Endothelial cell of umbilical vein (primary cell): ENCODE results near the gene FNDC4. TPM values are rescaled to one million over a fixed set of nuclear protein-coding genes. Genes with fewer than 3 reads are reported as not detected.
"Not testable (repeated sequence)": the region's sequence is repeated elsewhere in the genome, so short reads cannot be mapped to it uniquely, and the experiment has no call there.

Source experiments
- BruUV-seq: library from RNA; stranded (reverse); fragments of 400-500 nt; replicated peaks from 2 replicates; lab custom pipeline; 2021; lab: Mats Ljungman, UMichigan
- CTCF ChIA-PET: fragments of 300-600, 350-600 bp; sonication (Branson Sonifier 250); formaldehyde crosslinking; loops from one replicate; lab custom pipeline; 2021; ENCODE audit warnings: antibody characterized with exemption, inconsistent platforms; lab: Charles Lee
- POLR2A ChIA-PET: fragments of 300-600, 350-600 bp; sonication (Branson Sonifier 250); formaldehyde crosslinking; loops from one replicate; lab custom pipeline; 2021; ENCODE audit warnings: antibody characterized with exemption, inconsistent platforms; lab: Charles Lee
- DNase-seq: peaks from one replicate; pipeline ENCODE4 v3.0.0-alpha.2; 2011; ENCODE audit warnings: low read depth, low spot score
- FAIRE-seq: peaks from 2 replicates; lab custom pipeline; 2011; peaks lifted over from hg19 to GRCh38; lab: Jason Lieb, UNC
- H2AFZ ChIP-seq: 2 replicates; pipeline ENCODE4 v1.6.0; 2012; ENCODE audit warnings: low read depth, low read length, control low read depth, inconsistent platforms
- H3K27ac ChIP-seq: 2 replicates; pipeline ENCODE4 v1.5.1; 2011; ENCODE audit warnings: low read depth, mild to moderate bottlenecking, control low read depth, low read length, moderate library complexity; ENCODE audit not compliant: insufficient read depth
- H3K27me3 ChIP-seq, 2 experiments: 2 replicates each; pipeline versions ENCODE4 v1.6.0 to v1.6.1; 2011; ENCODE audit warnings: low read length in 2 of 2, mixed read lengths in 1 of 2; ENCODE audit not compliant: control insufficient read depth in 2 of 2, insufficient read depth in 2 of 2
- H3K36me3 ChIP-seq, 2 experiments: 2 replicates in 1 of 2; 3 replicates in 1 of 2; pipeline ENCODE4 v1.5.1; 2011; ENCODE audit warnings: low read length in 2 of 2, mild to moderate bottlenecking in 1 of 2, moderate library complexity in 1 of 2; ENCODE audit not compliant: control insufficient read depth in 2 of 2, insufficient read depth in 2 of 2; ENCODE audit errors: extremely low read depth in 1 of 2
- H3K4me1 ChIP-seq: 3 replicates; pipeline ENCODE4 v1.5.1; 2011; ENCODE audit warnings: mild to moderate bottlenecking, low read length; ENCODE audit not compliant: control insufficient read depth, insufficient read depth; ENCODE audit errors: extremely low read depth
- H3K4me2 ChIP-seq: 2 replicates; pipeline ENCODE4 v1.6.1; 2011; ENCODE audit warnings: low read length, control low read depth, mixed read lengths; ENCODE audit not compliant: insufficient read depth
- H3K4me3 ChIP-seq, 3 experiments: fragments of 200-600 bp in 1 of 3; sonication (generic), shearing (Covaris generic) in 1 of 3; replicated peaks in 1 of 3; 2 replicates each; pipeline ENCODE4 v1.5.1; 2011 to 2016; ENCODE audit warnings: control low read depth in 3 of 3, low read length in 3 of 3, mild to moderate bottlenecking in 2 of 3, inconsistent platforms in 1 of 3, low read depth in 1 of 3, moderate library complexity in 1 of 3; ENCODE audit not compliant: insufficient read depth in 1 of 3
- H3K79me2 ChIP-seq: 2 replicates; pipeline ENCODE4 v1.6.0; 2012; ENCODE audit warnings: low read length, inconsistent platforms; ENCODE audit not compliant: control insufficient read depth, insufficient read depth
- H3K9ac ChIP-seq: replicated peaks from 2 replicates; pipeline ENCODE3; 2011; ENCODE audit warnings: low read length, control low read depth; ENCODE audit not compliant: insufficient read depth; ENCODE audit errors: extremely low read depth
- H3K9me1 ChIP-seq: replicated peaks from 3 replicates; pipeline ENCODE4 v1.6.0; 2011; ENCODE audit warnings: mild to moderate bottlenecking, low read length; ENCODE audit not compliant: control insufficient read depth, insufficient read depth; ENCODE audit errors: extremely low read depth
- H3K9me3 ChIP-seq: replicated peaks from 2 replicates; pipeline ENCODE4 v1.5.1; 2012; ENCODE audit warnings: low read length, inconsistent platforms; ENCODE audit not compliant: control insufficient read depth, insufficient read depth
- H4K20me1 ChIP-seq: replicated peaks from 2 replicates; pipeline ENCODE3; 2011; ENCODE audit warnings: mild to moderate bottlenecking, low read length; ENCODE audit not compliant: control insufficient read depth, insufficient read depth; ENCODE audit errors: extremely low read depth
- EZH2 ChIP-seq: IDR thresholded peaks from 2 replicates; pipeline ENCODE4 v1.6.1; 2012; ENCODE audit warnings: borderline replicate concordance, low read depth, mild to moderate bottlenecking, moderate library complexity, low read length, inconsistent platforms; ENCODE audit not compliant: severe bottlenecking
- GATA2 ChIP-seq: IDR thresholded peaks from 2 replicates; pipeline ENCODE4 v1.7.0; 2011; ENCODE audit warnings: low read depth, mild to moderate bottlenecking, moderate library complexity, mixed read lengths, low read length; ENCODE audit not compliant: insufficient read length, insufficient read depth
- JUN ChIP-seq: IDR thresholded peaks from 2 replicates; pipeline ENCODE4 v1.6.1; 2011; ENCODE audit warnings: borderline replicate concordance, low read depth; ENCODE audit not compliant: insufficient read length, insufficient read depth
- MYC ChIP-seq: IDR thresholded peaks from one replicate; pipeline ENCODE4 v1.6.1; 2011; ENCODE audit warnings: mild to moderate bottlenecking, low read depth, low read length
- POLR2AphosphoS5 ChIP-seq: IDR thresholded peaks from 2 replicates; pipeline ENCODE4 v1.6.1; 2012; ENCODE audit warnings: low read depth, mild to moderate bottlenecking, control low read depth, low read length, moderate library complexity; ENCODE audit not compliant: insufficient read depth
- dilution Hi-C: fragments of 300-500 bp; cut with MboI; formaldehyde crosslinking; loops from one replicate; pipeline ENCODE4 v1.15.0; 2019; ENCODE audit warnings: low sequenced_read_pairs; ENCODE audit not compliant: extremely low pct_ligation_motif_present
- intact Hi-C: fragments of 100-400 bp; cut with micrococcal nuclease; formaldehyde crosslinking; loops from one replicate; pipeline ENCODE4 v1.10.0; 2022
- polyA plus RNA-seq, 4 experiments: library from polyadenylated mRNA; depleted of rRNA in 3 of 4; stranded (reverse) in 3 of 4; unstranded in 1 of 4; fragments of >200 nt; gene quantifications; 2 replicates each; pipeline versions ENCODE4 v1.2.1 to v1.2.3, GENCODE V29; 2011 to 2012; ENCODE audit warnings: missing spikeins in 1 of 4
- total RNA-seq: library from RNA; stranded (reverse); gene quantifications from 2 replicates; pipeline ENCODE4 v1.2.3, GENCODE V29; 2021

Gene FNDC4
- total and polyA plus RNA-seq, 2 donors (not counting 3 experiments of a cell fraction or from before 2014, with no cell fraction given), result 15.5 to 19.0 TPM

DNA sequence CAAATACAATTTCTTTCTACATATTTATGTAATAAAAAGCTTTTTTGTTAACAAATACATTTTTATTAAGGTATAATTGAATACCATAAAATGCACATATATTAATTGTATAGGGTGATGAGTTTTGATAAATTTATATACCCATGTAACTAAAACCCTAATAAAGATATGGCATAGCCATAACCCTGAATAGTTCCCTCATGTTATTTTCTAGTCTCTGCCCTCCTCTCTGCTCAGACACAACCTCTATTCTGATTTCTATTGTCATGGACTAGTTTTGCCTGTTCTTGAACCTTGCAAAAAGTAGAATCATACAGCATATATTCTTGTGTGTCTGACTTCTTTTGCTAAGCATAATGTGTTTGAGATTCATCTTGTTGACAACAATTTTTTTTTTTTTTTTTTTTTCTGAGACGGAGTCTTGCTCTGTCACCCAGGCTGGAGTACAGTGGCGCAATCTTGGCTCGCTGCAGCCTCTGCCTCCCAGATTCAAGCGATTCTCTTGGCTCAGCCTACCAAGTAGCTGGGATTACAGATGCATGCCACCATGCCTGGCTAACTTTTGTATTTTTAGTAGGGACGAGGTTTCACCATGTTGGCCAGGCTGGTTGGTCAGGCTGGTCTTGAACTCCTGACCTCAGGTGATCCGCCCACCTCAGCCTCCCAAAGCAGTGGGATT is 49.3 kb upstream of the FNDC4 start:
- intact Hi-C loops, result no loop called here
- dilution Hi-C loops, result no loop called here
- H2AFZ ChIP-seq, result no peak overlapping the region
- BruUV-seq, result no TSS peak
- H3K9ac ChIP-seq, result no peak overlapping the region
- H3K4me2 ChIP-seq, result no peak overlapping the region
- FAIRE-seq (no peak), DNase-seq (no peak)
- H3K4me3 ChIP-seq, result no peak overlapping the region
- no peaks in the 10 kb centered on the region for H3K4me1 ChIP-seq
- H3K79me2 ChIP-seq, result no peaks in the 10 kb centered on the region
- H3K27me3 ChIP-seq, result no peaks in the 10 kb centered on the region
- no peak overlapping the region for H3K27ac ChIP-seq
- TF ChIP-seq GATA2 (no peak), POLR2AphosphoS5 (no peak), JUN (no peak), EZH2 (no peak), MYC (no peak)
- POLR2A ChIA-PET, result no interaction called here
- CTCF ChIA-PET, result interaction anchor here (0.7 to 0.8 kb wide), 3 partner anchors 10 to 82 kb away, joined by 3 to 4 read pairs (median 3); no protein-coding TSS in a partner anchor
- H3K9me3 ChIP-seq, result no peaks in the 10 kb centered on the region
- H3K9me1 ChIP-seq, result no peaks in the 10 kb centered on the region
- no peaks in the 10 kb centered on the region for H4K20me1 ChIP-seq
- H3K36me3 ChIP-seq, result no peaks in the 10 kb centered on the region

DNA sequence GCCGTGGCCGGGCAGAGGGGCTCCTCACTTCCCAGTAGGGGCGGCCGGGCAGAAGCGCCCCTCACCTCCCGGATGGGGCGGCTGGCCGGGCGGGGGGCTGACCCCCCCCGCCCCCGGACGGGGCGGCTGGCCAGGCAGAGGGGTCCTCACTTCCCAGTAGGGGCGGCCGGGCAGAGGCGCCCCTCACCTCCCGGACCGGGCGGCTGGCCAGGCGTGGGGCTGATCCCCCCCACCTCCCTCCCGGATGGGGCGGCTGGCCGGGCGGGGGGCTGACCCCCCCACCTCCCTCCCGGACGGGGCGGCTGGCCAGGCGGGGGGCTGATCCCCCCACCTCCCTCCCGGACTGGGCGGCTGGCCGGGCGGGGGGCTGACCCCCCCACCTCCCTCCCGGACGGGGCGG is 44.6 kb upstream of the FNDC4 start:
- H3K9ac ChIP-seq, CTCF ChIA-PET, POLR2A ChIA-PET, H3K4me2 ChIP-seq, H3K9me3 ChIP-seq, H3K27me3 ChIP-seq, intact Hi-C loops, H2AFZ ChIP-seq, H3K4me1 ChIP-seq, H3K9me1 ChIP-seq, H3K4me3 ChIP-seq, H4K20me1 ChIP-seq, FAIRE-seq, dilution Hi-C loops, H3K79me2 ChIP-seq, BruUV-seq, H3K36me3 ChIP-seq, DNase-seq, H3K27ac ChIP-seq: not testable (repeated sequence)

DNA sequence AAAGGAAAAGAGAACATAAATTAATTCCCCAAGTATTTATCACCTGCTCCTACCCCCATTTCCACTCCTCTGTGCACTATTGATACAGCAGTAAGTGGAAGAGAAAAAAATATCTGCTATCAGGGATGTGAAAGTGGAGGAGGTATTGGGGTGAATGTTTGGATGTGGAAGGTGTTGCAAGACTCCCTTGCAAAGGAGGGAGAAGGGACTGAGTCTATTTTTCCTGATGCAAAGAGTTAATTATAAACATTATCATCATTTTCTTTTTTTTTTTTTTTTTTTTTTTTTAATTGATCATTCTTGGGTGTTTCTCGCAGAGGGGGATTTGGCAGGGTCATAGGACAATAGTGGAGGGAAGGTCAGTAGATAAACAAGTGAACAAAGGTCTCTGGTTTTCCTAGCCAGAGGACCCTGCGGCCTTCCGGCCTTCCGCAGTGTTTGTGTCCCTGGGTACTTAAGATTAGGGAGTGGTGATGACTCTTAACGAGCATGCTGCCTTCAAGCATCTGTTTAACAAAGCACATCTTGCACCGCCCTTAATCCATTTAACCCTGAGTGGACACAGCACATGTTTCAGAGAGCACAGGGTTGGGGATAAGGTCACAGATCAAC is 43.9 kb upstream of the FNDC4 start:
- H3K27ac ChIP-seq, BruUV-seq, H3K9me3 ChIP-seq, H3K4me1 ChIP-seq, H4K20me1 ChIP-seq, CTCF ChIA-PET, H3K27me3 ChIP-seq, FAIRE-seq, H3K79me2 ChIP-seq, H3K4me2 ChIP-seq, DNase-seq, intact Hi-C loops, H3K36me3 ChIP-seq, H3K4me3 ChIP-seq, H3K9ac ChIP-seq, H2AFZ ChIP-seq, H3K9me1 ChIP-seq, dilution Hi-C loops: not testable (repeated sequence)
- POLR2A ChIA-PET, result interaction anchor here (0.7 kb wide), 1 partner anchor 27 kb away, joined by 3 read pairs; no protein-coding TSS in a partner anchor
